GOT3 (cell line): Measurements from ENCODE around the gene IMPDH1.
A peak's percentile ranks its signal among the peaks of the same experiment; 100 is the strongest.

Experiments used
- DNase-seq: peaks from one replicate; lab custom pipeline; 2025; ENCODE audit warnings: mixed read lengths; lab: John Stamatoyannopoulos, UW

Gene IMPDH1

DNA sequence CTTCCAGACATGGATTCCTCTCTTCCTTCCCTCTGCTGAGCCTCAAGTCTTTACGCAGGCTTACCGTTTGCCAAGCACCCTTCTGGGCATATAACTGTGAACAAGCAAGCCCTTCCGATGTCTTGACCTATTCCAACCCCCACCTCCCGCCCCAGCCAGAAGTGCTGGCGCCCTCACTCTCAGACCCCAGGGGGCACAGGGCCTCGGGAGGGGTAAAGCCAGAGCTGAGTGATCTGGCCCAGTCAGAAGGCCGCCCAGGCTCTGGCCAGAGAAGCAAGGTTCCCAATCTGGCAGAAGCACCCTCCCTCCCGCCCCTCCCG, 49.5 kb downstream of the IMPDH1 start:
- DNase-seq, result no peak

DNA sequence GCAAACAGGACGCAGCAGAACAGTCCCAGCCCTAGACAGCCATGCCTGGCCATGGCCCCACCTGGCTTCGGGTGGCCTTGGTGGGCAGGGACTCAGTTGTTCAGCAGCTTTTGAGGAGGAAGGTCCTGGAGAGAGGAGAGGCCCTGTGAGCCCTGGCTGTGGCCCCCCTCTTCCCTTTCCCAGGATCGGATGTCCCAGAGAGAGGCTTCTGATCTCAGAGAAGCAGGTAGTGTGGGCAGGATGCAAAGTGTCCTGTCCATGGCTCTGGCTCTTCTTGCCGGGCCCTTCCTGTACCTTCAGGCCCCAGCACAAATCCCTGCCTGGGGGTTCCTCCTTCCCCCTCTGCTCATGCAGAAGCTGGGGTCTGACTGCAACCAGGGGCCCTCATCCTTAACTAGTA, 49.8 kb downstream of the IMPDH1 start:
- no peak for DNase-seq

DNA sequence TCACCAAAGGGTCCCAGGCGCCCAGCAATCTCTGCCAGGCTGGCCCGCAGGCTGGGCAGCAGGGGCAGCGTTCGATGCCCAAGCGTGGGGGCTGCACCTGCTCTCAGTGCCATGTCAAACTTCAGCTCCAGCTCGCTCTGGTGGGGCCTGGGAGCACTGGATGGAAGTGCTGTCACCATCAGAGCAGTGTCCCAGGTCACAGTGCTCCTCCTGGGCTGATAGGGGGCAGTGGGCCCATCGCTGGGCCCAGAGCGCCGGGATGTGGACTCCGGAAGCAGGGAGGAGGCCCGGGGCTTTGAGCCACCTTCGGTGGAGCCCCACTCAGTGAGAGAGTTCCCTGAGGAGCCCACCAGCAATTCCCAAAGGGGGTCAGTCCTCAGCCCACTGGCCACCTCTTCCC, 50.4 kb downstream of the IMPDH1 start:
- DNase-seq, result no peak

- no peak for DNase-seq
Observed at GRCh38 chr7:128358233-128358632, 51.5 kb downstream of the IMPDH1 start.

DNA sequence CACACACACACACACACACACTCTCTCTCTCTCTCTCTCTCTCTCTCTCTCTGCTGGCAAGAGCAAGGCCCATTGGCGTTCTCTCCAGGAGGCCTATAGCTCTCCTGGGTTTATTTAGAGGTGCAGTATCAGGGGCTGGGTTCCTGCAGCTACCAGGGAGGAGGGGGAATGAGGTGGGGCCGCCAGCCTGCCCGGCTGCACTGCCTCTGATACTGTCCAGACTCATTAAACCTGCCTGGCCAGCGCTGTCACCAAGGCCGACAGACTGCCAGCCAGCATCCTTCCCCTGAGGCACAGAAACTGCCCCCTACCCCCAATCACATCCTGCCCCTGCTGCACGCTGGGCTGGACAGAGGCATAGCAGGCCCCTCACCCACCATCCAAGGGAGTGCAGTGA, 52.6 kb downstream of the IMPDH1 start:
- no peak for DNase-seq

DNA sequence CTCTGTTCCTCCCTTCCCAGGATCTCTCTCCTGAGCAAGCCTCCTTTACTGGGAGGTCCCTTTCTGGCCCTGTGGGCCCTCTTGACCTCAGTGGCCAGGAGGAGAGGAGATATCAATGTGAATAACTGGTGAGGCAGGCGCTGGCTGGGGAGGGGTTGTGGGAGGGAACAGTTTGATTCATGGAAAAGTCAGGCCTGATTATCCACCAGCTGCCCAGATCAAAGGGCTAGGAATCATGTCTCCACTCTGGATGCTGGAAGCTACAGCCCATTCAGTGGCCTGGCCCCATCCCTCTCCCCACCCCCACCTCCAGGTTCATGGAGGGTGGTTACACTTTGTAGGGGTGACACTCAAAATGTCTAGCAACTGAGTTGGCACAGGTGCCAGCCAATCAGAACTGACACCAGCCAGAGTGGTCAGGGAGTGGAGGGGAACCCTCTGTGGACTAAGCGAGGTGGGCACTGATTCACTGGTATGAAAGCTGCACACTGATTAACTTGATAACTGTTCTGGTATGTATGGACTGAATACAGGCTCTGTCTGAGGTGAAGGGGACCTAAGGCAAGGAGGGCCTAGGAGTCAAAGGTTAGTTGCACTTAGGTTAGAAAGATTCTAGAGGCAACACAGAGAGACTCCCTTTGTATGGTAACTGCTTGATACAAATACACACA, 53.1 kb downstream of the IMPDH1 start:
- DNase-seq, result no peak

DNA sequence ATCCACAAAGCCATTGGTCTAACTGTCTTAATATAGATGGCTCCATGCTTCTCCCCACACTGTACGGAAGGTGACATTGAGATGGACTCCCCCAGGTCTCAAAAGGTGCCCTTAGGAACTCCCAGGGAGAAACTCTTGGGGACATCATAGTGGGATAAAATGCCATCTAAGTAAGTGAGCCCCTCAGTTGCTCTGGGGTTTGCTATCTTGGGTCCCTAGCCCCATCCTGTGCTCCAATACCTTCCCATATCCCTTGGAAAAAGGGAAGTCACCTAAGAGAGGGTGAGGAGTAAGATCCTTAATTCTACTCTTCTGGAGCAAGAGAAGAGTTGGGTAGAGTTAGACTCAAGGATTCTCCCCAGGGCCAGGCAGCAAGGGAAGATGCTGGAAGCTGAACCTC, 56.2 kb downstream of the IMPDH1 start:
- DNase-seq, result no peak

- DNase-seq, result no peak
Observed at GRCh38 chr7:128353189-128353588, 56.6 kb downstream of the IMPDH1 start.

DNA sequence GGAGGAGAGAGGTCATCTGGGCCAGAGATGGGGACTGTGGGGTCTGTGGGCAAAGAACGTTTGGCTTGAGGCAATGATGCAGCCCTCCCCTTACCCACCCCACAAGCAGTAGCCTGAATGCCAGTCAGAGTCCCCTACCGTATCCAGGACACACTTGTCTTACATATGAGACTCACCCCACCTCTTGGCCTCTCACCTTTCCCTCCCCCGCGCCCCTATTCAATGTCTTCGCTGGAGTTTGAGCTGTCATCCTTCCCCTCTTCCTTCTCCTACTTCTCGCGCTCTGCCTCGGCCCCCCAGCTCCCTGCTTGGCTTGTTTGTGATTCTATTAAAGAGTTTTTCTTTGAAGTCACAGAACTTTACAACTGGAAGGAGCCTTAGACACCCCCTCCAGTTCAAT, 57.1 kb downstream of the IMPDH1 start:
- no peak for DNase-seq

DNA sequence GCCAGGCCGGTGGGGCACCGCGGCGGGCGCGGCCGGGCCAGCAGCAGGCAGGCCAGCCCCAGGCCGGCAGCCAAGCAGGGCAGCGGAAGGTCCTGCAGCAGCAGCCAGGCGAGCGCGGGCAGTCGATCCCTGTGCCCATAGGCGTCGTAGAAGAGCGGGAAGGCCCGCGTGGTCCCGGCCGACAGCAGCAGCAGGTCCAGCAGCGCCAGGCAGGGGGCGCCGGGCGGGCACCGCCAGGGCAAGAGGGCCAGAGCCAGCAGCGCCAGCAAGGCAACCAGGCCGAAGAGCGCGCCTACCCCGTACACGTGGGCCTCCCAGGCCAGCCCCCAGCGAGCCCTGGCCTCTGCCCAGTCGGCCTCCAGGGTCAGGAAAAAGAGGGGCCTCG, 57.6 kb downstream of the IMPDH1 start:
- no peak for DNase-seq

DNA sequence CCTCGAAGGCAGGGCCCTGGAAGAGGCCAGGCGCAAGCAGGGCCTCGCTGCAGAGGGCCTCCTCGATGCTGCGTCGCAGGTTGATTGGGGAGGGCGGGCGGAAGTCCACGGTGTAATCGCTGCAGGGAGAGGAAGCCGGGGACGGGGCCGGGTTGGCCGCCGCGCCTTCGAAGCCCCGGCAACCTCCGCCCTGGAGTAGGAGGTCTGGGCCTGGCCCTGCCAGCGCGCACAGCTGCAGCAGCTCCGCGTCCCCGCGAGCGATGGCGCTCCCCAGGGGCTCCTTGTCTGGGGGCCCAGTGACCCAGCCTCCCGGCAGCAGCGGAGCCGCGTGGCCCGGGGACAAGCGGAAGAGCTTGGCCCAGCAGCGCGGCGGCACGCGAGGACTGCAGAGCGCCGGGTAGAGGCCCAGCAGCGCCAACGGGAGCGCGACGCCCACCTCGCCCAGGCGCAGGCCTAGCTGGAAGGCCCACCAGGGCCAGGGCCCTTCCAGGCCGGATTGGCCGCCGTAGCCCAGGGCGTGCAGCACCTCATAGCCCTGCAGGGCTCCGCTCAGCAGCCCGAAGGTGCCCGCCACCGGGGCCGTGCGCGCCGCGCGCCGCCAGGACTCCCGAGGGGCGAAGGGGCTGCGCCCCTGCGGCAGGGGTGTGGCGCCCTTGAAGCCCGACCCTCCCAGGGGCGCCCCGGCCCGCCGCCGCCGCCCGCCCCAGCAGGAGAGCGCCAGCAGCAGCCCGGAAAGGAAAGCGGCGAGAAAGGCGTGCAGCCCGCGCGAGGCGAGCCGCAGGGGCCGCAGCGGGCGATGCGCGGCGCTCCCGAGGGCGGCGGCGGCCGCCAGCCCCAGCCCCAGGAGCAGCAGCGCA, 58.3 kb downstream of the IMPDH1 start:
- DNase-seq, result no peak

GRCh38 chr7:128350708-128351295, 59.0 kb downstream of the IMPDH1 start:
- no peak for DNase-seq

GRCh38 chr7:128349466-128349825, 60.3 kb downstream of the IMPDH1 start:
- DNase-seq, result no peak

GRCh38 chr7:128347647-128348097, 62.1 kb downstream of the IMPDH1 start:
- no peak for DNase-seq

DNA sequence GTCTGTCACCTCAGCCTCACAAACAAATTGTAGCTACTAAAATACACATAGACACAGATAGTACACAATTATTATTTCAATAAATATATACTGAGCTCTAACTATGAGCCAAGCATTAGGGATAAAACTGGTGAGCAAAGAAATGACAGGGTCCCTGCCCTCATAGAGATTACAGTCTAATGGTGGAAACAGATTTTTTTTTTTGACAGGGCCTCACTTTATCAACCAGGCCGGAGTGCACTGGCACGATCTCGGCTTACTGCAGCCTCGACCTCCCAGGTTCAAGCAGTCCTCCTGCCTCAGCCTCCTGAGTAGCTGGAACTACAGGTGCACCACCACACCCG, 65.4 kb downstream of the IMPDH1 start:
- DNase-seq, result no peak

DNA sequence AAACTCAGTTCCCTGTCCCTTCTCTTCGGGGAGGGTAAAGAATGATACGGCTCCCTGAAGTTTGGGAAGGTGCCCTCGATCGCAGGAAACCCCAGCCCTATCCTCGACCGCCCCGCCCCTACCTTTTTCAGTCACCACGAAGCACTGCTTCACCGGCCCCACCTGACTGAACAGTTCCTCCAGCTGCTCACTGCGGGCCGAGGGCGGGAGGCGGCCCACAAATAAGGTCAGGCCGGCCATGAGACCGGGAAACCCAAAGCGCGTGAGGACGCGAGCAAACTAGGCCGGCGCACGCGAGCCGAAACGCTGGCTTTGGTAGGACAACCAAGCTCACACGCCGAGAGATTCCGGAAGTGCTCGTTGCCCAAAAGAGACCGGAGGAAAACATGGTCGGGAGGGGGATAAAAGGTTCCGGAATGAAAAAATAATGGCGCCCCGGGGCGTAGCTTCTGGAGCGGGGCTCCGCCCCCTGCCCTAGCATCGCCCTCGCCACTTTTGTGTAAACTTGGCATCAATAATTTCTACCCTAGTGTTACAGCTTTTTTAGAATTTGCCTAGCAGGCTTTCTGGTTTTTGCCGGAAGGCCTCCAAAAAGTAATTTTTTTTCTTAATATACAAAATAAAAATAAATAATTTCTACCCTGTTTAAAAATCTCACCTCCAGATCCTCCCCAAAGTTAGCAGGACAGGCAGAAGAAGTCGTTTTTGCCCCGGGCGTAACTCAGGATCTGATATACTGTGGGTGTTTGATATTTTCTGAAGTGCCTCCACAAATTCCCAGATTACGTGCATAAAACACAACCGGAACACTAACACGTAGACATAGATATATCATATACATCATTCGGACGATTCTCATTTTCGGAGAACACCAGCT, 66.0 kb downstream of the IMPDH1 start, which contains the start of gene RBM28:
Gene RBM28 (minus strand): TSS at position 355 of the 877 bp plus-strand sequence. CDS start 115 bp downstream, at position 240.
- peak; percentile 68 for DNase-seq
